Keratinocyte (primary cell): ENCODE measurements around the gene SAMD8. TPM values are rescaled to one million over a fixed set of nuclear protein-coding genes. Genes with fewer than 3 reads are reported as not detected.
"Not testable (repeated sequence)": the region's sequence is repeated elsewhere in the genome, so short reads cannot be mapped to it uniquely, and the experiment has no call there.

Experiments used
- DNase-seq: peaks from one replicate; pipeline ENCODE4 v3.0.0-alpha.2; 2011; ENCODE audit warnings: low read depth, missing footprints, low spot score
- FAIRE-seq: peaks from 2 replicates; lab custom pipeline; 2011; peaks lifted over from hg19 to GRCh38; lab: Jason Lieb, UNC
- H2AFZ ChIP-seq: 2 replicates; pipeline ENCODE4 v1.6.0; 2012; ENCODE audit warnings: low read length, control low read depth, inconsistent platforms; ENCODE audit not compliant: control insufficient read depth
- H3K27ac ChIP-seq: 2 replicates; pipeline ENCODE4 v1.5.1; 2011; ENCODE audit warnings: low read length; ENCODE audit not compliant: control insufficient read depth, insufficient read depth
- H3K27me3 ChIP-seq: 3 replicates; pipeline ENCODE4 v1.6.0; 2011; ENCODE audit warnings: low read length; ENCODE audit not compliant: control insufficient read depth, insufficient read depth; ENCODE audit errors: extremely low read depth
- H3K36me3 ChIP-seq, 2 experiments: 2 replicates in 1 of 2; 3 replicates in 1 of 2; pipeline ENCODE4 v1.5.1; 2011; ENCODE audit warnings: low read length in 2 of 2, mild to moderate bottlenecking in 1 of 2; ENCODE audit not compliant: control insufficient read depth in 2 of 2, insufficient read depth in 2 of 2; ENCODE audit errors: extremely low read depth in 1 of 2
- H3K4me1 ChIP-seq: 3 replicates; pipeline ENCODE4 v1.5.1; 2011; ENCODE audit warnings: low read length; ENCODE audit not compliant: control insufficient read depth, insufficient read depth; ENCODE audit errors: extremely low read depth
- H3K4me2 ChIP-seq: 3 replicates; pipeline ENCODE4 v1.6.0; 2011; ENCODE audit warnings: low read depth, low read length; ENCODE audit not compliant: control insufficient read depth, insufficient read depth; ENCODE audit errors: extremely low read depth
- H3K4me3 ChIP-seq, 3 experiments: fragments of 200-600 bp in 1 of 3; sonication (generic) in 1 of 3; 2 replicates in 2 of 3; 3 replicates in 1 of 3; pipeline ENCODE4 v1.5.1; 2011 to 2016; ENCODE audit warnings: low read length in 3 of 3, mild to moderate bottlenecking in 3 of 3, control low read depth in 2 of 3, inconsistent platforms in 1 of 3, low read depth in 1 of 3, mixed read lengths in 1 of 3, mixed run types in 1 of 3, moderate library complexity in 1 of 3; ENCODE audit not compliant: control insufficient read depth in 2 of 3, insufficient read depth in 2 of 3; ENCODE audit errors: extremely low read depth in 1 of 3
- H3K79me2 ChIP-seq: 2 replicates; pipeline ENCODE4 v1.6.0; 2012; ENCODE audit warnings: low read length; ENCODE audit not compliant: control insufficient read depth, insufficient read depth
- H3K9ac ChIP-seq: 3 replicates; pipeline ENCODE4 v1.6.0; 2011; ENCODE audit warnings: low read length; ENCODE audit not compliant: control insufficient read depth, insufficient read depth; ENCODE audit errors: extremely low read depth
- H3K9me1 ChIP-seq: 3 replicates; pipeline ENCODE4 v1.6.0; 2011; ENCODE audit warnings: low read length; ENCODE audit not compliant: control insufficient read depth, insufficient read depth; ENCODE audit errors: extremely low read depth
- H3K9me3 ChIP-seq: 2 replicates; pipeline ENCODE4 v1.5.1; 2012; ENCODE audit warnings: low read depth, low read length; ENCODE audit not compliant: control insufficient read depth
- H4K20me1 ChIP-seq: 3 replicates; pipeline ENCODE4 v1.6.0; 2011; ENCODE audit warnings: low read length; ENCODE audit not compliant: control insufficient read depth, insufficient read depth; ENCODE audit errors: extremely low read depth
- EZH2 ChIP-seq: IDR thresholded peaks from one replicate; pipeline ENCODE4 v1.6.1; 2012; ENCODE audit warnings: inconsistent platforms, mild to moderate bottlenecking, low read length, moderate library complexity
- dilution Hi-C: fragments of 300-500 bp; cut with MboI; formaldehyde crosslinking; loops from one replicate; pipeline ENCODE4 v1.7.0; 2020; ENCODE audit warnings: low sequenced_read_pairs; ENCODE audit not compliant: extremely low pct_ligation_motif_present
- polyA plus RNA-seq, 5 experiments: library from polyadenylated mRNA; depleted of rRNA in 3 of 5; stranded (reverse) in 3 of 5; stranded (forward) in 1 of 5; unstranded in 1 of 5; fragments of >200 nt; gene quantifications; 1 replicate in 1 of 5; 2 replicates in 3 of 5; 3 replicates in 1 of 5; pipeline versions ENCODE4 v1.2.1 to v1.2.3, GENCODE V29; 2011 to 2012; ENCODE audit warnings: missing spikeins in 2 of 5, low read depth in 1 of 5, low replicate concordance in 1 of 5
- TF ChIP-seq, protein P1 (sequence below), 3 experiments: IDR thresholded peaks in 1 of 3; conservative IDR thresholded peaks in 1 of 3; optimal IDR thresholded peaks in 1 of 3; 2 replicates in 2 of 3; 3 replicates in 1 of 3; pipeline versions ENCODE3 to v1.5.1; 2011; ENCODE audit warnings: low read length in 3 of 3, mild to moderate bottlenecking in 3 of 3, moderate library complexity in 2 of 3, control low read depth in 1 of 3, inconsistent platforms in 1 of 3; ENCODE audit not compliant: insufficient read depth in 2 of 3; ENCODE audit errors: extremely low read depth in 1 of 3

Gene SAMD8
- polyA plus RNA-seq, 1 donor (not counting 4 experiments of a cell fraction or from before 2014, with no cell fraction given), result 31.7 TPM

DNA sequence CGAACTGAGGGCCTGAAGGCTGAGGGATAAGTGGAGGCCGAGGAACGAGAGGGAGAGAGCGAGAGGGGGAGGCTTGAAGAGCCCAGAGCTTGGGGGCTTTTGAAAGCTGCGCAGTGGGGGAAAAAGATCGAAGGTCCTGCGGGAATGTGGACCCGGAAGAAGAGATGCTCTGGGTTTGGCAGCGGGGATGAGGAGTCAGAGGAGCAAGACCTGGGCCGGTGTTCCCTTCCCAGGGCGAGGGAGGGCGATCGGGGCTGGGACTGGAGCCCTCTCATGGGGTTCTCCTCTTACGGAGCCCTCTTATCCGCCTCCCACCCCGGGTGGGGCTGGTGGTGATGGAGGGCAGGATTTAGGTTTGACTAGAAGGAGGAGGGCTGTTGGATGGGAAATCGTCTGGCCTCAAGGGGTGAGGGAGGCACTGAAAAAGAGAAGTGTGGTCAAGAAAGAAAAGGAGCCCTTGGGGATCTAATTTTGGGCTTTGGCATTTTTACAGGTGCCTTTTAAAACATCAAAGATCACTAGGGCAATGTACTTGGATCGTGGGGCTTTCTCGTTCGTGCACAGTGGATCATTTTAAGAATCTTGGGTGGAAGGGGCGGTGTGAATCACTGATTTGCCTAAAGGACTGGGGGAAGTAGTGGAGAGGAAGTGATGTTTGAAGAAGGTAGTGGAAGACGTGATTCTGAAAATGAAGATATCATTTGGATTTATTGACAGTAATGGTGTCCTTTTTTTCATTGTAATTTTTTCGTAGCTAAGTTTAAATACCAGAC, 637 bp downstream of the SAMD8 start:
- Histone ChIP-seq H3K4me2 (peak overlapping the region; percentile 96), H4K20me1 (no peaks in the 10 kb centered on the region), H3K27me3 (no peaks in the 10 kb centered on the region), H3K4me3 (peak overlapping the region; percentile 77 to 97 (median 93)), H3K4me1 (peaks cover 24% of the 10 kb centered on the region), H3K36me3 (peaks cover 0 to 2% of the 10 kb centered on the region in 2 experiments), H3K79me2 (peaks cover 47% of the 10 kb centered on the region), H3K27ac (peak overlapping the region; percentile 91), H3K9ac (peak overlapping the region; percentile 94), H2AFZ (peak overlapping the region; percentile 78), H3K9me3 (no peaks in the 10 kb centered on the region), H3K9me1 (no peaks in the 10 kb centered on the region)
- dilution Hi-C loops, result no loop called here
- TF ChIP-seq, protein P1, sequence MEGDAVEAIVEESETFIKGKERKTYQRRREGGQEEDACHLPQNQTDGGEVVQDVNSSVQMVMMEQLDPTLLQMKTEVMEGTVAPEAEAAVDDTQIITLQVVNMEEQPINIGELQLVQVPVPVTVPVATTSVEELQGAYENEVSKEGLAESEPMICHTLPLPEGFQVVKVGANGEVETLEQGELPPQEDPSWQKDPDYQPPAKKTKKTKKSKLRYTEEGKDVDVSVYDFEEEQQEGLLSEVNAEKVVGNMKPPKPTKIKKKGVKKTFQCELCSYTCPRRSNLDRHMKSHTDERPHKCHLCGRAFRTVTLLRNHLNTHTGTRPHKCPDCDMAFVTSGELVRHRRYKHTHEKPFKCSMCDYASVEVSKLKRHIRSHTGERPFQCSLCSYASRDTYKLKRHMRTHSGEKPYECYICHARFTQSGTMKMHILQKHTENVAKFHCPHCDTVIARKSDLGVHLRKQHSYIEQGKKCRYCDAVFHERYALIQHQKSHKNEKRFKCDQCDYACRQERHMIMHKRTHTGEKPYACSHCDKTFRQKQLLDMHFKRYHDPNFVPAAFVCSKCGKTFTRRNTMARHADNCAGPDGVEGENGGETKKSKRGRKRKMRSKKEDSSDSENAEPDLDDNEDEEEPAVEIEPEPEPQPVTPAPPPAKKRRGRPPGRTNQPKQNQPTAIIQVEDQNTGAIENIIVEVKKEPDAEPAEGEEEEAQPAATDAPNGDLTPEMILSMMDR (optimal IDR thresholded peaks at IDR 0.05 in 1 of 3, IDR thresholded peaks at IDR 0.05 in 1 of 3, conservative IDR thresholded peaks at IDR 0.05 in 1 of 3; ENCODE audit: extremely low read depth in 1 of 3, insufficient read depth in 2 of 3, low read length in 3 of 3), result no peak
- TF ChIP-seq EZH2, result no peak
- FAIRE-seq (peak; percentile 41), DNase-seq (no peak)

GRCh38 chr10:75115137-75115536, 3.7 kb downstream of the SAMD8 start:
- H3K4me1 ChIP-seq, result peaks cover 13% of the 10 kb centered on the region
- FAIRE-seq, result no peak
- H3K4me3 ChIP-seq, result no peak overlapping the region
- no peak for DNase-seq
- peaks cover 75% of the 10 kb centered on the region for H3K79me2 ChIP-seq
- H3K9me1 ChIP-seq, result no peaks in the 10 kb centered on the region
- H4K20me1 ChIP-seq, result no peaks in the 10 kb centered on the region
- no peaks in the 10 kb centered on the region for H3K27me3 ChIP-seq
- no peaks in the 10 kb centered on the region for H3K9me3 ChIP-seq
- no peak overlapping the region for H3K4me2 ChIP-seq
- no peak overlapping the region for H3K27ac ChIP-seq
- dilution Hi-C loops, result no loop called here
- no peak for TF ChIP-seq EZH2
- TF ChIP-seq, protein P1 (optimal IDR thresholded peaks at IDR 0.05 in 1 of 3, IDR thresholded peaks at IDR 0.05 in 1 of 3, conservative IDR thresholded peaks at IDR 0.05 in 1 of 3; ENCODE audit: extremely low read depth in 1 of 3, insufficient read depth in 2 of 3, low read length in 3 of 3), result no peak
- H2AFZ ChIP-seq, result no peak overlapping the region
- H3K9ac ChIP-seq, result no peak overlapping the region
- H3K36me3 ChIP-seq, result peaks cover 0 to 2% of the 10 kb centered on the region in 2 experiments

- H3K79me2 ChIP-seq, result peaks cover 85% of the 10 kb centered on the region
- H3K27ac ChIP-seq, DNase-seq, H3K36me3 ChIP-seq, H3K27me3 ChIP-seq, dilution Hi-C loops, H4K20me1 ChIP-seq, H3K9me3 ChIP-seq, H2AFZ ChIP-seq, H3K4me3 ChIP-seq, H3K9me1 ChIP-seq, H3K9ac ChIP-seq, H3K4me2 ChIP-seq, FAIRE-seq: not testable (repeated sequence)
- peaks cover 13% of the 10 kb centered on the region for H3K4me1 ChIP-seq
Measured at GRCh38 chr10:75116941-75117775, 5.7 kb downstream of the SAMD8 start.
